Activated CD8-positive, alpha-beta memory T cell treated with anti-CD3 and anti-CD28 coated beads, Interleukin-2, amount 50 U/mL, for 24 hours (primary cell): ENCODE data around the gene PCDHA10.

Experiments used
- DNase-seq: peaks from one replicate; pipeline ENCODE4 v3.0.0-alpha.2; 2020; ENCODE audit errors: extremely low read depth

The PCDHA10 gene

DNA sequence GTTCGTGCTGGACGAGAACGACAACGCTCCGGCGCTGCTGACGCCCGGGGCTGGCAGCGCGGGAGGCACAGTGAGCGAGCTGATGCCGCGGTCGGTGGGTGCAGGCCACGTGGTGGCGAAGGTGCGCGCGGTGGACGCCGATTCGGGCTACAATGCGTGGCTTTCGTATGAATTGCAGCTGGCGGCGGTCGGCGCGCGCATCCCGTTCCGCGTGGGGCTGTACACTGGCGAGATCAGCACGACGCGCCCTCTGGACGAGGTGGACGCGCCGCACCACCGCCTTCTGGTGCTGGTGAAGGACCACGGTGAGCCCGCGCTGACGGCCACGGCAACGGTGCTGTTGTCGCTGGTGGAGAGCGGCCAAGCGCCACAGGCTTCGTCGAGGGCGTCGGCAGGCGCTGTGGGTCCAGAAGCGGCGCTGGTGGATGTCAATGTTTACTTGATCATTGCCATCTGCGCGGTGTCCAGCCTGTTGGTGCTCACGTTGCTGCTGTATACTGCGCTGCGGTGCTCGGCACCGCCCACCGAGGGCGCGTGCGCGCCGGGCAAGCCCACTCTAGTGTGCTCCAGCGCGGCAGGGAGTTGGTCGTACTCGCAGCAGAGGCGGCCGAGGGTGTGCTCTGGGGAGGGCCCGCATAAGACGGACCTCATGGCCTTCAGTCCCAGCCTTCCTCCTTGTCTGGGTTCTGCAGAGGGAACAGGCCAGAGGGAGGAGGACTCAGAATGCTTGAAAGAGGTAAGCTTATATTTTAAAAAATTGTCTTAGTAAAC, 28.4 kb downstream of the PCDHA10 start:
- no peak for DNase-seq

DNA sequence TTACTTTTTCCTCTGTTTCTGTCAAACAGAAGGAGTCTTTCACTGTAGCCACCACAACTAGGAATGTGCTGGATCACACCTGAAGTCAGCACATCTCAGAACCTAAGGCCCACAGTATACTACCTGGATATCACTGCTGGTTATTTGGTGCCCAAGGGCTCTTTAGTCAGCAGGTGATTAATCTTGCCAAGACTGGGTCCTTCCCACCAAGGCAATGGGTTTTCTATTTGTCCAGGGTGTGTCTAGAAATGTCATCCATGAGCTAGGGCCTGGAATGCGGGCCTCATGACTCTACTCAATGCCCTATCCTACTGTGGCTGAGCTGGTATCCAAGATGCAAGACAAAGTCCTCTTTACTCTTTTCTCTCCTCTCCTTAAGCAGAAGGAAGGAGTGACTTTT, 60.6 kb downstream of the PCDHA10 start:
- DNase-seq, result no peak
